IMR-90 (cell line): ENCODE measurements around the gene CHMP4A.

Experiments used
- BHLHE40 ChIP-seq: fragments of 150-350 bp; IDR thresholded peaks from 2 replicates; pipeline ENCODE4 v1.6.1; 2016; ENCODE audit warnings: mild to moderate bottlenecking, low read depth, low read length
- USF2 ChIP-seq: fragments of 150-350 bp; IDR thresholded peaks from 2 replicates; pipeline ENCODE4 v1.6.1; 2017; ENCODE audit warnings: mild to moderate bottlenecking, antibody characterized with exemption, low read length, low read depth
- TF ChIP-seq, protein P1 (sequence below): conservative IDR thresholded peaks from 2 replicates; pipeline ENCODE4 v1.5.1; 2012; ENCODE audit warnings: mild to moderate bottlenecking, low read depth, low read length, improper control_type of control experiment
- TF ChIP-seq, protein P2 (sequence below): fragments of 150-350 bp; IDR thresholded peaks from 2 replicates; pipeline ENCODE4 v1.6.1; 2016; ENCODE audit warnings: low read depth, mild to moderate bottlenecking, low read length, moderate library complexity, borderline replicate concordance

DNA sequence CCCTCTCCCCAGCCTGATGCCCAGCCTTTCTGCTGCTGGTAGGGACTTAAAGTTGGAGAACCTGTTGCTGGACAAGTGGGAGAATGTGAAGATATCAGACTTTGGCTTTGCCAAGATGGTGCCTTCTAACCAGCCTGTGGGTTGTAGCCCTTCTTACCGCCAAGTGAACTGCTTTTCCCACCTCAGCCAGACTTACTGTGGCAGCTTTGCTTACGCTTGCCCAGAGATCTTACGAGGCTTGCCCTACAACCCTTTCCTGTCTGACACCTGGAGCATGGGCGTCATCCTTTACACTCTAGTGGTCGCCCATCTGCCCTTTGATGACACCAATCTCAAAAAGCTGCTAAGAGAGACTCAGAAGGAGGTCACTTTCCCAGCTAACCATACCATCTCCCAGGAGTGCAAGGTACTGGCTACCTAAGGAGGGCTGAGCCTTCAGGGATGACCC, 6.2 kb downstream of the CHMP4A start:
- TF ChIP-seq, protein P1, sequence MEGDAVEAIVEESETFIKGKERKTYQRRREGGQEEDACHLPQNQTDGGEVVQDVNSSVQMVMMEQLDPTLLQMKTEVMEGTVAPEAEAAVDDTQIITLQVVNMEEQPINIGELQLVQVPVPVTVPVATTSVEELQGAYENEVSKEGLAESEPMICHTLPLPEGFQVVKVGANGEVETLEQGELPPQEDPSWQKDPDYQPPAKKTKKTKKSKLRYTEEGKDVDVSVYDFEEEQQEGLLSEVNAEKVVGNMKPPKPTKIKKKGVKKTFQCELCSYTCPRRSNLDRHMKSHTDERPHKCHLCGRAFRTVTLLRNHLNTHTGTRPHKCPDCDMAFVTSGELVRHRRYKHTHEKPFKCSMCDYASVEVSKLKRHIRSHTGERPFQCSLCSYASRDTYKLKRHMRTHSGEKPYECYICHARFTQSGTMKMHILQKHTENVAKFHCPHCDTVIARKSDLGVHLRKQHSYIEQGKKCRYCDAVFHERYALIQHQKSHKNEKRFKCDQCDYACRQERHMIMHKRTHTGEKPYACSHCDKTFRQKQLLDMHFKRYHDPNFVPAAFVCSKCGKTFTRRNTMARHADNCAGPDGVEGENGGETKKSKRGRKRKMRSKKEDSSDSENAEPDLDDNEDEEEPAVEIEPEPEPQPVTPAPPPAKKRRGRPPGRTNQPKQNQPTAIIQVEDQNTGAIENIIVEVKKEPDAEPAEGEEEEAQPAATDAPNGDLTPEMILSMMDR = no peak
- no peak for TF ChIP-seq USF2
- TF ChIP-seq, protein P2, sequence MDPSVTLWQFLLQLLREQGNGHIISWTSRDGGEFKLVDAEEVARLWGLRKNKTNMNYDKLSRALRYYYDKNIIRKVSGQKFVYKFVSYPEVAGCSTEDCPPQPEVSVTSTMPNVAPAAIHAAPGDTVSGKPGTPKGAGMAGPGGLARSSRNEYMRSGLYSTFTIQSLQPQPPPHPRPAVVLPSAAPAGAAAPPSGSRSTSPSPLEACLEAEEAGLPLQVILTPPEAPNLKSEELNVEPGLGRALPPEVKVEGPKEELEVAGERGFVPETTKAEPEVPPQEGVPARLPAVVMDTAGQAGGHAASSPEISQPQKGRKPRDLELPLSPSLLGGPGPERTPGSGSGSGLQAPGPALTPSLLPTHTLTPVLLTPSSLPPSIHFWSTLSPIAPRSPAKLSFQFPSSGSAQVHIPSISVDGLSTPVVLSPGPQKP = no peak
- no peak for TF ChIP-seq BHLHE40
